Epithelial cell of esophagus (primary cell): ENCODE data around the gene MLYCD.
A peak's percentile ranks its signal among the peaks of the same experiment; 100 is the strongest.

Experiments
- DNase-seq: peaks from one replicate; pipeline ENCODE4 v3.0.0; 2010; ENCODE audit warnings: low read depth
- H3K4me3 ChIP-seq: 2 replicates; pipeline ENCODE4 v1.5.1; 2011; ENCODE audit warnings: mild to moderate bottlenecking, low read length, control low read depth
- TF ChIP-seq, protein P1 (sequence below): IDR thresholded peaks from 2 replicates; pipeline ENCODE4 v1.5.1; 2011; ENCODE audit warnings: low read depth, mild to moderate bottlenecking, low read length, control low read depth, inconsistent platforms; ENCODE audit not compliant: insufficient read depth; ENCODE audit errors: missing control alignments

Gene MLYCD

GRCh38 chr16:83886199-83886971 is 12.5 kb upstream of the MLYCD start:
- TF ChIP-seq, protein P1, sequence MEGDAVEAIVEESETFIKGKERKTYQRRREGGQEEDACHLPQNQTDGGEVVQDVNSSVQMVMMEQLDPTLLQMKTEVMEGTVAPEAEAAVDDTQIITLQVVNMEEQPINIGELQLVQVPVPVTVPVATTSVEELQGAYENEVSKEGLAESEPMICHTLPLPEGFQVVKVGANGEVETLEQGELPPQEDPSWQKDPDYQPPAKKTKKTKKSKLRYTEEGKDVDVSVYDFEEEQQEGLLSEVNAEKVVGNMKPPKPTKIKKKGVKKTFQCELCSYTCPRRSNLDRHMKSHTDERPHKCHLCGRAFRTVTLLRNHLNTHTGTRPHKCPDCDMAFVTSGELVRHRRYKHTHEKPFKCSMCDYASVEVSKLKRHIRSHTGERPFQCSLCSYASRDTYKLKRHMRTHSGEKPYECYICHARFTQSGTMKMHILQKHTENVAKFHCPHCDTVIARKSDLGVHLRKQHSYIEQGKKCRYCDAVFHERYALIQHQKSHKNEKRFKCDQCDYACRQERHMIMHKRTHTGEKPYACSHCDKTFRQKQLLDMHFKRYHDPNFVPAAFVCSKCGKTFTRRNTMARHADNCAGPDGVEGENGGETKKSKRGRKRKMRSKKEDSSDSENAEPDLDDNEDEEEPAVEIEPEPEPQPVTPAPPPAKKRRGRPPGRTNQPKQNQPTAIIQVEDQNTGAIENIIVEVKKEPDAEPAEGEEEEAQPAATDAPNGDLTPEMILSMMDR = no peak
- DNase-seq = no peak

DNA sequence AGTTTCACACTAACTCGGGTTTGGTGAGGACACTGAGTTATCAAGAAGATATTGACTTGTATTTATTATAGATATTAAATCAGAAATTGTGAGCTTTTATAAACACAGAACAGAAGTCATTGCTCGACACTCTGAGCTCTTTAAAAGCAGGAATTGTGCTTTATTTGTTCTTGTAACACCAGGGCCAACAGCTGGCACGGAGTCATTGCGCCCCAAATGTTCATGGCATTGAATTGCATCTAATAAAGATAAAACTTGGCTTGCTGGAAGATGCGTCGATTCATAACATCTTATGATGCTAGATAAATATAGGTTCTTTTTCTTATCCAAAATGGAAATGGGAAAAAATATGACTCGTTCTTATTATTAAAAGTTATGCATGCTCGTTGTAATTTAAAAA is 11.8 kb upstream of the MLYCD start:
- H3K4me3 ChIP-seq = no peak overlapping the region
- peak; percentile 21 for DNase-seq
- TF ChIP-seq, protein P1 = peak; percentile 45

More at GRCh38 chr16:83886199-83886971, 12.5 kb upstream of the MLYCD start:
- H3K4me3 ChIP-seq = no peak overlapping the region

GRCh38 chr16:83887564-83887963 is 11.4 kb upstream of the MLYCD start:
- DNase-seq = no peak
- no peak overlapping the region for H3K4me3 ChIP-seq

DNA sequence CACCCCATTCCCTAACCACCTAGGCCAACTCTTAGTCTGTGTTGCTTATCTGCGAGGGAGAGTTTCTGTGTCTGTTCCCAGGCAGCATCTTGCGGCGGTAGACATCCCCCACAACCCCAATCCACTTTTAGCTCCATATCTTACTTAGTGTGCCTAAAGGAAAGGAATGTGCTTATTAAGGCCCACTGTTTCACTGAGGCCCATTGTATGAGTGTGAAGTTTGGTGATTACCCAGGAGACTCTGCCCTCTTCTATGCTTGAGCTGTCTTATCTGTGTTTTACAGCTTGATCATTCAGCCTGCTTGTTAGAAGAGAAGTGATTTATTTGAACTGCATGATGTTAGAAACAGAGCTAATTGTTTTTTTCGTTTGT is 10.3 kb upstream of the MLYCD start:
- TF ChIP-seq, protein P1 = no peak
- no peak for DNase-seq
- no peak overlapping the region for H3K4me3 ChIP-seq

More at GRCh38 chr16:83887564-83887963, 11.4 kb upstream of the MLYCD start:
- TF ChIP-seq, protein P1 = no peak

- TF ChIP-seq, protein P1 = no peak
- no peak for DNase-seq
- no peak overlapping the region for H3K4me3 ChIP-seq
Observed at GRCh38 chr16:83890359-83890758, 8.6 kb upstream of the MLYCD start.

GRCh38 chr16:83891742-83892141 is 7.2 kb upstream of the MLYCD start:
- TF ChIP-seq, protein P1 = no peak
- H3K4me3 ChIP-seq = no peak overlapping the region
- no peak for DNase-seq

DNA sequence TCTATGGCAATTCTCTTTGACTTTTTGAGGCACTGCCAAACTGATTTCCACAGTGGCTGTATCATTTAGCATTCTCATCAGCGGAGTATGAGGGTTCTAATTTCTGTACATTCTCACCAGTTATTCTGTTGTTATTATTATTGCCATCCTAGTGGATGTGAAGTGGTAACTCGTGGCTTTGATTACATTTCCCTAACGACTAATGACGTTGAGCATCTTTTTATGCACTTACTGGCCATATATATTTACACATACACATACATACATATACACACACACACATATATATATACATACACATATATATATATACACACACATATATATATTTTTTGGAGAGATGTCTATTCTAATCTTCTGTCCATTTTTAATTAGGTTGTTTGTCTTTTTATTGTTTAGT is 3.7 kb upstream of the MLYCD start:
- TF ChIP-seq, protein P1 = no peak
- no peak for DNase-seq

More for the DNA sequence above, 3.7 kb upstream of the MLYCD start:
- H3K4me3 ChIP-seq = no peak overlapping the region
